ENCODE measurements around the gene ARVCF.

Gene ARVCF

DNA sequence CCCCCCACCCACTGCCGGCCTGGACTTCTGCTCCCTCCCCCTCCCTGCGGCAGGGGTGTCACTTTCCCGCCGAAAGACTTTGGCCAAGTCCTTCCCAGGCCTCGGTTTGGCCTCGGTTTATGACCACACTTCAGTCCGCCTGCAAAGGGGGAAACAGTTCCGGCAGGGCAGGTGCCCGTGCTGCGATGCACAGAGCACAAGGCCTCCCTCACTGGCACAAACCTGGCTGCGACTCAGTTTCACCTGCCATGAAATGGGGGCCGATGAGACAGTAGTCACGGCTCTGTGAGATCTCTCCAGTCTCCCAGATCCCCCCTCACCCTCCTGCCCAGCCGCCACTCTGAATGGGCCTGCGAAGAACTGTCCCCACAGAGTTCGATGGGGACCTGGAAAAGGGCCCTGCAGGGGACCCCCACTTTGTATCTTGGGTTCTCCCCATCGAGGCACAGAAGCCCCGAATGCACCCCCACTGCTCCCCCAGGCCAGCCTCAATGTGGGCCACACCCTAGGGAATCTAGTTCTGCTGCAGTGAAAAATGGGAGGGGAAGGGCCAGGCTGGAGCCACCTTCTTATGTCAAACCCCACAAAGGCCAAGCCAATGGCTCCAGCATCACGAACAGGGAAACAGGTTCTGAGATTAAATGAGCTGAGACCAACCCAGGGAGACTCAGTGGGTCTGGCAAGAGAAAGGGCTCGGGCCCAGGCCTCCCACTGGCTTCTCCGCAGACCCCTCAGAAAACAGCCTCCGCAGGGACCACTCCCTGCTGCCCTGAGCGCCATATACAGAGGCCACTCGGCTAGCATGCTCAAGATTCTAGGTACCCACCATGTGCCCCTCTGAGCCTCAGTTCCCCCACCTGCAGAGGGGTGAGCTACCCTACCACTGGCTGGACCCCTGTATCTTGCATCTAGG is 29.0 kb downstream of the ARVCF start:
- no peak for DNase-seq (ENCODE audit: low read depth, low spot score)

GRCh38 chr22:19986410-19987341 is 29.9 kb downstream of the ARVCF start:
- DNase-seq (ENCODE audit: low read depth, low spot score) = no peak

DNA sequence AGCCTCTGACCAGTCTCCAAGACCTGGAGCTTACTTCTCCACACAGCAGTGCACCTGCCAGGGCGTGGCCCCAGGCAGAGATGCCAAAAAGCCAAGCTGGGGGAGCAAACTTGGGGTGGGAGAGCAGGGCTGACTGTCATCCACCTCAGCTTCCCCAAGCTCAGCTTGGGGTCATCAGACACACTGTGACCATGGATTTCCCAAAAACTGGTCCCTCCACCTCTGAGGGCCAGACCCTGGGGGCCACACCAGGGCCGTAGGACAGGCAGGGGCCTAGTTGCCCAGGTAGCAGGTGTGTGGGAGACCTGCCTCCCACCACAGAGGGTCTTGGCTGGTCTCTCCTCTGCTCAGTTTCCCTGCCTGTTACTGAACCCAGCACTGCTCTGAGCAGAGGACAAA is 30.6 kb downstream of the ARVCF start:
- no peak for DNase-seq (ENCODE audit: low read depth, low spot score)

- no peak for DNase-seq (ENCODE audit: low read depth, low spot score)
Measured at GRCh38 chr22:19984851-19985811, 31.5 kb downstream of the ARVCF start.

GRCh38 chr22:19984201-19984753 is 32.3 kb downstream of the ARVCF start:
- DNase-seq (ENCODE audit: low read depth, low spot score) = no peak

- no peak for DNase-seq (ENCODE audit: low read depth, low spot score)
Measured at GRCh38 chr22:19983741-19984140, 32.9 kb downstream of the ARVCF start.

DNA sequence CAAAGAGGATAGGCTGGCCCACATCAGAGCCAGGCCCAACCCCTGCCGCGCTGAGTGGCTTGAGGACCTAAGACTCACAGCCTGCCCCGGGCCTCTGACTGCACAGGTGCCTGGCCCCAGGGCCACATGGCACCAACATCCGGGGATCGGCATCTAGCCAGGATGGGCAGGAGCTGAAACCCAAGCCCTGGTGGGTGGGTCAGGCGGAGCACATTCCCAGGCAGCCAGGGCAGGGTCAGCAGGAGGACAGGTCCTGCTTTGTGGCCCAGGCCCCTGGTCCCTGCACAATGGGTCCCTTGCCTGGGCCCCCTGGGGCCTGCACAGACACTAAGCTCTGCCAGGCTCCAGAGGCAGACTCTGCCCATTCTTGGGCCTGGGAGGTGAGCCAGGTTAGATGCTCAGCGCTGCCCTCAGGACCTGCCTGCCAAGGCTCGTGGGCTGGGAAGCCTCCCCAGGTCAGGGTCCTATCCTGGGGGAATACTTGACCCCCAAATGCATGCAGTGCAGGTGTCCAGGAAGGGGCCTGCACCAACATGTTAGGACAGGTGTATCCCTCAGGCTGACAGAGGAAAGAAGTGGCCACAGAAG is 33.5 kb downstream of the ARVCF start:
- no peak for DNase-seq (ENCODE audit: low read depth, low spot score)

DNA sequence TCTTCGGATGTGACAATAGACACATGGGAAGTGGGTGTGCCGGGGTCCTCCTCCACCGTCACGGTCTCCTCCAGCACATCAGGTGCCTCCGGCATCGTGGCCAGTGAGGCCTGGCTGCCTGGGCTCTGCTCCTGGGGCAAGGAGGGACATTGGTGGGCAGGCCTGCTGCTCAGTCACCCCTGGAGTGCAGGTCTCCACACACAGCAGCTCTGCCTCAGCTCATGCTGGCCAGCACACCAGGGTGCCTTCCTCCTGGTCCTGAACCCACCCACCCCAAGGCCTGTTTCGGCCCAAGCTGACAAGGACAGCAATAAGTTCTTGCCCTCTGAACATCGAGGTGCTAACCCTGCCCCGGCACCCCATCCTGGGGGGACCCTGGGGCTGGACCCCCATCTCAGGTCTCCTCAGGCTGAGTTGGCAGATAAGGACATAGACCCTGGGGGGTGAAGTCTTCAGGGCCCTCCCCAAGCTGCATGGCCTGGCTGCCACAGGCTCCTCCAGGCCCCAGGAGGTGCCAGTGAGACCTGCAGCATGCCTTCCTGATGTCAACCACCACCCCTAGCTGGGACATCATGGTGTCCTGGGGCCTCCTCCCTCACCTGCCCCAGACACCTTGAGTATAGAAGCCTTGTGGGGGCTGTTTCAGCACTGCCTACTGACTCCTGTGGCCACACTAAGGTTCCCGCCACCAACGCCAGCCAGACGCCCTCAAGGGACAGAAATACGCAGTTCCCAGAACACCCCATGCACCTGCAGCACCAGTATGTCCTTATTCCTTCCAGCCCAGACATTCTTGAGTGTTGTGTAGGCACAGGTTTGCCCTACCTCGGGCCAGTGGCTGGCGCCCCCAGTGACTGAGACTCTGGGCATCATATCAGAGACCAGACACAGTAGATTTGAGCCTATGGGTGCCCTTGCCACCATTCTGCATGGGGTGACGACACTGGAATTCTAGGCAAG is 34.4 kb downstream of the ARVCF start:
- DNase-seq (ENCODE audit: low read depth, low spot score) = no peak

- DNase-seq (ENCODE audit: low read depth, low spot score) = no peak
Measured at GRCh38 chr22:19981171-19981960, 35.3 kb downstream of the ARVCF start.

DNA sequence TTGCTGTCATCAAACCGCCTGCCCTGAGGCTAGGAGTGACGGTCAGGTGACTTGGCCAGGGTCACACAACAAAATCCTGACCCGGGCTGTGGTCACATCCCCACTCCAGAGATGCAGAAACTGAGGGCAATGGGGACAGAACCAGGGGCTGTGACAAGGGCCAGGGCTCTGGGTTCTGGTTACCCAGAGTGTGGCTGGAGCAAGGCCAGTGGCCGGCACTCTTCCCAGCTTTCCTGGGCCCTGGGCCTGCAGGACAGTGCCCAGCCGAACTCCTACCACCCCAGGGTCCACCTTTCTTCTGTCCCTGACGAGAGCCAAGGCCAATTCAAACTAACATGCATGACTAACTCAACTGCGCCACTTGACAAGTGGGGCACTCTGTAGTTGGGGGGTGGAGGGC is 35.9 kb downstream of the ARVCF start:
- no peak for DNase-seq (ENCODE audit: low read depth, low spot score)

DNA sequence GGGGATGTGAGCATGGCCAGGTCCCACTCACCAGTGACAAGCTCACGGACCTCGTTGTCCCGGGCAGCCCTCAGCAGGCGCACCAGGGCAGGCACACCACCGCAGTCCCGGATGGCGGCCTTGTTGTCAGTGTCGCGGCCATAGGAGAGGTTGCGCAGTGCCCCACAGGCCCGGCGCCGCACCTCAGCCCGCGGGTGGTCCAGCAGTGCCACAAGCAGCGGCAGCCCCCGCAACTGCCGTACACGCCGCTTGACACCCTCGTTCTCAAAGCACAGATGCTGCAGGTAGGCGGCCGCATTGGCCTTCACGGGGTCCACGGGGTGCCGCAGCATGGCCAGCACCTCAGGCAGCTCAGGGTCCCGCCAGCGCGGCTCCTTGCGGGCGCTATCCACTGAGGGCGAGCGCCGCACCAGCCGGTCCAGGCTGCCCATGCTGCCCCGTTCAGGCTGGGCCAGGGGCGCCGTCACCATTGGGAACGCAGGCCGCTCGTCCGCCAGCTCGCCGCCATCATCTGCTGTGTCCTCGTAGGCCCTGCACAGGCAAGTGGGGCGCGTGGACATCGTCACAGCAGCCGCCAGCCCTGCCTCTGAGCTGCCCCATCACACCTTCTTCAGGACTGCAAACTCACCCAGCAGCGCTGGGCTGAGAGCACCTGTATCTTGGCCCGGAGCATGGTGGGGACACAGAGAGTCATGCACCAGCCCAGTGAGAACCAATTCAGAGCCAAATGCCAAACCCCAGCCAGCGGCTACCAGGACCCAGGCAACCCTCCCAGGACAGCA is 36.7 kb downstream of the ARVCF start:
- DNase-seq (ENCODE audit: low read depth, low spot score) = no peak

DNA sequence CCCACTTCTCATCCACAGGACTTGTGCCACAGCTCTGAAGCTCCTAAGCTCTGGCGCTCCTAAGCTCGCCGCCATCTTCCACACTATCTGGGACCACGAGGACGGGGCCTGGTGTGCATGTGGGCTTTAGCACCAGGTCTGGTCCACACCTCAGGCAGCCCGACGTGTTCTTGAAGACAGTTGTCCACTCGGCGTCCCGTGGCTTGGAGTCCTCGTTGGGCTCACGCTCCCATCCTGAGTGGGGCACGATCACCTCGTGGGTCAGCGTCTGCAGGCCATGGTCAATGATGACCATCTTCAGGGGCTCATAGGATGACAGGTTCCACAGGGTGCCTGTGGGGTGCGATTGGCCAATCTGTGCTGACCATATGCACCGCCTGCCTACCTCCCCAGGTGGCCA is 37.9 kb downstream of the ARVCF start:
- no peak for DNase-seq (ENCODE audit: low read depth, low spot score)

- DNase-seq (ENCODE audit: low read depth, low spot score) = no peak
Measured at GRCh38 chr22:19977296-19978243, 39.1 kb downstream of the ARVCF start.

- DNase-seq (ENCODE audit: low read depth, low spot score) = no peak
Measured at GRCh38 chr22:19976671-19977070, 40.0 kb downstream of the ARVCF start.

DNA sequence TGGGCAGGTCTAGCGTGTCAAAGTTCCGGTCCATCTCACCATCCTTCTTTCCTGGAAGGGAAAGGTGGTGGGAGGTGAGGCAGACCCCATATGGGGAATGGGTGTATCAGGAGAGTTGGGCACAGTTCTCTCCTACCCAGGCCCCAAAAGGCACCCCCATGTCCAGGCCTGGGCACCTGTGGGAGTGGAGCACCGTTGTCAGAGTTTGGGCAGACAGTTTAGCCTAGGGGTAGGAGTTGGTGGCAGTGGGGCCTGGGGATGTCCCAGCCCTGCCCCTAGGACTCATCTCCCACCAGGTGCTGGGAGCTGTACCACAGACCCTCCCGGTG is 41.0 kb downstream of the ARVCF start:
- DNase-seq (ENCODE audit: low read depth, low spot score) = no peak

DNA sequence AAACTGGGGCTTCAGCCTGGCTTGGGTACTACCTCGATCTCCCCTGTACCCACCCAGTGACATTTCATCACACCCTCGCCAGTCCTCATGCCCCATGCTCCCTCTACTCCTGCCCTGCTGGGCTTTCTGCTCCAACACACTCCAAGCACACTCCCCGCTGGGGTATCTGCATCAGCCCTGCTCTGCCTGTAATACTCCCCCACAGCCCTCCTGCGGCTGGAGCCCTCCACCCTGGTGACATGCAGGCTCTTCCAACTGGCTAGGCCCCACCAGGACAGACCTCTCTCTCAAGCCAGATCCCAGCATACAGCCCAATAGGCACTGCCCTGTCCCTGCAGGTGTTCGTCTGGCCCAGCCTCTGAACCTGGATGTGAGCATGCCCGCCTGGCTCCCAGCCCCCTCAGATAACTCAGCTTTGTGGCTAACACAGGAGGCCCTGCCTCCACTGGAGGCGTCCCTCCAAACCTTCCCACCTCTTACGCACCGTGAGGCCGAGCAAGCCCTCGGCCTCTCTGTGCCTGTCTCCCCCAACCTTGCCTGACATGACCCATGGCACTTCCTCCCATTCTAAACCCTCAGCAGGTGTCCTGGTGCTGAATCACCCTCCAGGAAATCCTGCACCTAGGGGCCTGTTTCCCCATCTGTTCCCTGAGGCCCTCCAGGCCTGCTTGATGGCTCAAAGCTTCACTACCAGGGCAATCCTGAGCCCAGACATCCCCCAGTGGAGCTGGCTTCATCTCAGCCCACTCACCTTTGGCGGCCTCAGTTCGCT is 41.5 kb downstream of the ARVCF start:
- no peak for DNase-seq (ENCODE audit: low read depth, low spot score)
